HepG2 (cell line): ENCODE measurements around the gene CHM. TPM values are rescaled to one million over a fixed set of nuclear protein-coding genes. Genes with fewer than 3 reads are reported as not detected.
A peak's percentile ranks its signal among the peaks of the same experiment; 100 is the strongest.

Experiments used
- ATF1 ChIP-seq: IDR thresholded peaks from 2 replicates; pipeline ENCODE4 v1.6.1; 2016; ENCODE audit warnings: mild to moderate bottlenecking, control low read depth
- ATF6 ChIP-seq: sonication (generic); formaldehyde crosslinking; conservative IDR thresholded peaks from 2 replicates; pipeline ENCODE4 v1.4.0; 2020; ENCODE audit warnings: missing genetic modification reagents
- DRAP1 ChIP-seq: IDR thresholded peaks from 2 replicates; pipeline ENCODE4 v1.6.1; 2016; ENCODE audit warnings: missing genetic modification reagents, missing compliant biosample characterization
- ELF3 ChIP-seq: IDR thresholded peaks from 2 replicates; pipeline ENCODE4 v1.6.1; 2016; ENCODE audit warnings: missing genetic modification reagents, missing compliant biosample characterization
- FOXK1 ChIP-seq: sonication (generic); formaldehyde crosslinking; IDR thresholded peaks from 2 replicates; pipeline ENCODE4 v1.4.0; 2020; ENCODE audit warnings: low read depth, missing genetic modification reagents, borderline replicate concordance
- HNRNPH1 ChIP-seq: fragments of 200-400 bp; formaldehyde crosslinking; optimal IDR thresholded peaks from 2 replicates; pipeline ENCODE3; 2017; ENCODE audit warnings: mild to moderate bottlenecking, low read depth, low read length
- KLF16 ChIP-seq, 2 experiments: sonication (generic) in 1 of 2; formaldehyde crosslinking in 1 of 2; IDR thresholded peaks; 2 replicates each; pipeline versions ENCODE4 v1.6.1 to v1.8.0; 2016 to 2023; ENCODE audit warnings: missing genetic modification reagents in 2 of 2, missing compliant biosample characterization in 1 of 2
- POLR2G ChIP-seq: fragments of 200-400 bp; formaldehyde crosslinking; IDR thresholded peaks from 2 replicates; pipeline ENCODE4 v1.6.1; 2018; ENCODE audit warnings: mild to moderate bottlenecking, low read depth, low read length, moderate library complexity
- RXRA ChIP-seq: sonication (generic); formaldehyde crosslinking; IDR thresholded peaks from 2 replicates; pipeline ENCODE4 v1.5.1; 2020; ENCODE audit warnings: missing genetic modification reagents
- SIX1 ChIP-seq: sonication (generic); formaldehyde crosslinking; IDR thresholded peaks from 2 replicates; pipeline ENCODE4 v1.4.0; 2020; ENCODE audit warnings: missing genetic modification reagents, borderline replicate concordance
- SUZ12 ChIP-seq: fragments of 150-350 bp; IDR thresholded peaks from 2 replicates; pipeline ENCODE4 v1.6.1; 2014; ENCODE audit warnings: low read depth, low read length
- YEATS4 ChIP-seq: sonication (generic); formaldehyde crosslinking; IDR thresholded peaks from 2 replicates; pipeline ENCODE4 v1.4.0; 2020; ENCODE audit warnings: missing genetic modification reagents, borderline replicate concordance
- ZNF136 ChIP-seq: sonication (generic); formaldehyde crosslinking; IDR thresholded peaks from 2 replicates; pipeline ENCODE4 v1.8.1; 2022; ENCODE audit warnings: low read depth, mild to moderate bottlenecking, moderate library complexity, missing genetic modification reagents
- ZNF407 ChIP-seq: sonication (generic); formaldehyde crosslinking; IDR thresholded peaks from one replicate; pipeline ENCODE4 v1.5.1; 2020; ENCODE audit warnings: mild to moderate bottlenecking, missing genetic modification reagents; ENCODE audit errors: not compliant biosample characterization
- ZNF501 ChIP-seq: sonication (generic); formaldehyde crosslinking; IDR thresholded peaks from 2 replicates; pipeline ENCODE4 v1.5.1; 2020; ENCODE audit warnings: mild to moderate bottlenecking, moderate library complexity, missing genetic modification reagents
- ZNF513 ChIP-seq: sonication (generic); formaldehyde crosslinking; conservative IDR thresholded peaks from 2 replicates; pipeline ENCODE4 v1.5.0; 2020; ENCODE audit warnings: missing genetic modification reagents
- ZNF546 ChIP-seq: sonication (generic); formaldehyde crosslinking; conservative IDR thresholded peaks from 2 replicates; pipeline ENCODE4 v1.8.1; 2023; ENCODE audit warnings: mild to moderate bottlenecking, missing genetic modification reagents
- polyA plus RNA-seq, 8 experiments: library from polyadenylated mRNA; depleted of rRNA in 3 of 8; stranded (reverse) in 7 of 8; unstranded in 1 of 8; fragments of >200 nt; fragmentation: Illumina TruSeq in 4 of 8; extraction: Trizol in 4 of 8; gene quantifications; 2 replicates each; pipeline versions ENCODE4 v1.2.1 to v1.2.3, GENCODE V29; 2011 to 2016; ENCODE audit warnings: low read depth in 4 of 8, missing spikeins in 1 of 8, mixed read lengths in 1 of 8; ENCODE audit not compliant: insufficient read depth in 1 of 8
- total RNA-seq, 5 experiments: library from RNA; depleted of rRNA; stranded (reverse); fragments of >200 nt; fragmentation: Illumina TruSeq; extraction: Trizol; gene quantifications; 2 replicates each; pipeline ENCODE4 v1.2.3, GENCODE V29; 2016; ENCODE audit warnings: low read depth in 1 of 5

The CHM gene
- total and polyA plus RNA-seq, 2 of the 13 experiments (the other 11 are each of a cell fraction or from before 2014, with no cell fraction given) = 15.1 to 15.5 TPM

- TF ChIP-seq ZNF407 (CRISPR knock-in tag) (no peak), ATF1 (CRISPR knock-in tag) (peak; percentile 69; the same call in 1 of the 2 replicates), ATF6 (CRISPR knock-in tag) (no peak), ZNF136 (no peak), ELF3 (CRISPR knock-in tag) (peak; percentile 43; the same call in 1 of the 2 replicates), ZNF546 (no peak), RXRA (no peak), SIX1 (CRISPR knock-in tag) (no peak), ZNF513 (CRISPR knock-in tag) (no peak), YEATS4 (CRISPR knock-in tag) (peak; percentile 61; the same call in 1 of the 2 replicates), HNRNPH1 (no peak), POLR2G (peak; percentile 66), DRAP1 (CRISPR knock-in tag) (peak; percentile 47; the same call in 1 of the 2 replicates), SUZ12 (peak; percentile 47), ZNF501 (CRISPR knock-in tag) (peak; percentile 74), FOXK1 (CRISPR knock-in tag) (peak; percentile 42; the same call in 1 of the 2 replicates), KLF16 (CRISPR knock-in tag; IDR thresholded peaks at IDR 0.05) (no peak)
These were observed at the start of gene CHM (continued) for GRCh38 chrX:86047174-86047935.
